ENCODE data around the gene LRP3. TPM values are rescaled to one million over a fixed set of nuclear protein-coding genes. Genes with fewer than 3 reads are reported as not detected.

Gene LRP3
- total and polyA plus RNA-seq, 2 of the 13 experiments (the other 11 are each of a cell fraction or from before 2014, with no cell fraction given) = 17.6 to 51.6 TPM

DNA sequence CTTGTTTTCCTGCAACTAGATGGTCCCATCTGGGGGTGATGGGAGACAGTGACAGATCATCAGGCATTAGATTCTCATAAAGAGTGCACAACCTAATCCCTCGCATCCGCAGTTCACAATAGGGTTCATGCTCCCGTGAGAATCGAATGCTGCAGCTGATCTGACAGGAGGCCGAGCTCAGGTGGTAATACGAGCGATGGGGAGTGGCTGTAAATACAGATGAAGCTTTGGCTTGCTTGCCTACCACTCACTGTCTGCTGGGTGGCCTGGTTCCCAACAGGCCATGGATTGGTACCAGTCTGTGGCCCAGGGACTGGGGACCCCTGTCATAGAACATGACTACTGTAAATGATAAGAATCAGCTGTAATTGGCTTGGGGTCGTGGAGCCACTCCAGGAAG, 34.2 kb upstream of the LRP3 start:
- H3K27ac ChIP-seq (ENCODE audit: extremely low read length, insufficient read depth, low read length) = no peak overlapping the region
- no peaks in the 10 kb centered on the region for H4K20me1 ChIP-seq (ENCODE audit: insufficient read depth, low read length)
- TF ChIP-seq ZNF775 (CRISPR knock-in tag; IDR thresholded peaks at IDR 0.05; ENCODE audit: borderline replicate concordance) (no peak), KLF9 (CRISPR knock-in tag; IDR thresholded peaks at IDR 0.05; ENCODE audit: low read depth) (no peak), STAT5B (CRISPR knock-in tag; IDR thresholded peaks at IDR 0.05) (no peak), HIVEP1 (CRISPR knock-in tag; IDR thresholded peaks at IDR 0.05) (no peak), ZIK1 (CRISPR knock-in tag; IDR thresholded peaks at IDR 0.05; ENCODE audit: borderline replicate concordance, low read depth) (no peak), ZNF446 (CRISPR knock-in tag; IDR thresholded peaks at IDR 0.05) (no peak), ZSCAN29 (CRISPR knock-in tag; conservative IDR thresholded peaks at IDR 0.05) (no peak), ZSCAN31 (CRISPR knock-in tag; IDR thresholded peaks at IDR 0.05; ENCODE audit: low read depth) (no peak), JUN (CRISPR knock-in tag; IDR thresholded peaks at IDR 0.05) (no peak)
- TF ChIP-seq, protein P1, sequence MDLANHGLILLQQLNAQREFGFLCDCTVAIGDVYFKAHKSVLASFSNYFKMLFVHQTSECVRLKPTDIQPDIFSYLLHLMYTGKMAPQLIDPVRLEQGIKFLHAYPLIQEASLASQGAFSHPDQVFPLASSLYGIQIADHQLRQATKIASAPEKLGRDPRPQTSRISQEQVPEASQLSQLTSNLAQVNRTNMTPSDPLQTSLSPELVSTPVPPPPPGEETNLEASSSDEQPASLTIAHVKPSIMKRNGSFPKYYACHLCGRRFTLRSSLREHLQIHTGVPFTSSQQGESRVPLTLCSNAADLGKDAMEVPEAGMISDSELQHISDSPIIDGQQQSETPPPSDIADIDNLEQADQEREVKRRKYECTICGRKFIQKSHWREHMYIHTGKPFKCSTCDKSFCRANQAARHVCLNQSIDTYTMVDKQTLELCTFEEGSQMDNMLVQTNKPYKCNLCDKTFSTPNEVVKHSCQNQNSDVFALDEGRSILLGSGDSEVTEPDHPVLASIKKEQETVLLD (CRISPR knock-in tag; IDR thresholded peaks at IDR 0.05; ENCODE audit: low read depth) = no peak
- TF ChIP-seq, protein P2, sequence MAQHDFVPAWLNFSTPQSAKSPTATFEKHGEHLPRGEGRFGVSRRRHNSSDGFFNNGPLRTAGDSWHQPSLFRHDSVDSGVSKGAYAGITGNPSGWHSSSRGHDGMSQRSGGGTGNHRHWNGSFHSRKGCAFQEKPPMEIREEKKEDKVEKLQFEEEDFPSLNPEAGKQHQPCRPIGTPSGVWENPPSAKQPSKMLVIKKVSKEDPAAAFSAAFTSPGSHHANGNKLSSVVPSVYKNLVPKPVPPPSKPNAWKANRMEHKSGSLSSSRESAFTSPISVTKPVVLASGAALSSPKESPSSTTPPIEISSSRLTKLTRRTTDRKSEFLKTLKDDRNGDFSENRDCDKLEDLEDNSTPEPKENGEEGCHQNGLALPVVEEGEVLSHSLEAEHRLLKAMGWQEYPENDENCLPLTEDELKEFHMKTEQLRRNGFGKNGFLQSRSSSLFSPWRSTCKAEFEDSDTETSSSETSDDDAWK (CRISPR knock-in tag; IDR thresholded peaks at IDR 0.05) = no peak
- TF ChIP-seq, protein P3, sequence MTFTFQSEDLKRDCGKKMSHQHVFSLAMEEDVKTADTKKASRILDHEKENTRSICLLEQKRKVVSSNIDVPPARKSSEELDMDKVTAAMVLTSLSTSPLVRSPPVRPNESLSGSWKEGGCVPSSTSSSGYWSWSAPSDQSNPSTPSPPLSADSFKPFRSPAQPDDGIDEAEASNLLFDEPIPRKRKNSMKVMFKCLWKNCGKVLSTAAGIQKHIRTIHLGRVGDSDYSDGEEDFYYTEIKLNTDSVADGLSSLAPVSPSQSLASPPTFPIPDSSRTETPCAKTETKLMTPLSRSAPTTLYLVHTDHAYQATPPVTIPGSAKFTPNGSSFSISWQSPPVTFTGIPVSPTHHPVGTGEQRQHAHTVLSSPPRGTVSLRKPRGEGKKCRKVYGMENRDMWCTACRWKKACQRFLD (CRISPR knock-in tag; IDR thresholded peaks at IDR 0.05; ENCODE audit: borderline replicate concordance) = no peak
- no peak overlapping the region; the same call in 1 of the 2 replicates for H3K4me2 ChIP-seq (ENCODE audit: low read depth, low read length)
- in situ Hi-C loops (cut with HindIII; ENCODE audit: extremely low pct_ligation_motif_present, low pct_unique_long_range_greater_than_20kb) (no loop called here), intact Hi-C loops (cut with micrococcal nuclease; ENCODE audit: unreplicated experiment) (no loop called here)
- H3K9me3 ChIP-seq (ENCODE audit: low read length) = no peaks in the 10 kb centered on the region
- DNase-seq (ENCODE audit: low spot score) (no peak), ATAC-seq (no peak), FAIRE-seq (no peak)
- no peak overlapping the region for H2AFZ ChIP-seq (ENCODE audit: low read length)
- ChIA-PET CTCF (ENCODE audit: low intra/inter-chr PET ratio, low total read pairs) (no interaction called here), POLR2A (interaction anchor here (1.2 to 5.1 kb wide), 2 partner anchors 17 to 143 kb away, joined by 3 to 46 read pairs; partner anchors contain the start of gene CEBPA)
- 49% methylated on average over 8 of the region's 8 CpGs for WGBS (ENCODE audit: low lambda C conversion rate)
- no peaks in the 10 kb centered on the region for H3K36me3 ChIP-seq (replicated peaks in 1 of 2; ENCODE audit: control insufficient read depth in 1 of 2, insufficient read depth in 2 of 2, low read length in 2 of 2)
- H3K9ac ChIP-seq (ENCODE audit: insufficient read depth, low read depth, low read length) = no peak overlapping the region
- H3K79me2 ChIP-seq (ENCODE audit: insufficient read depth, low read length) = no peaks in the 10 kb centered on the region
- no TSS peak for BruUV-seq (replicated peaks)
- H3K4me3 ChIP-seq (replicated peaks in 1 of 3; ENCODE audit: insufficient read depth in 1 of 3, low read depth in 2 of 3, low read length in 3 of 3) = no peak overlapping the region
- peaks cover 53% of the 10 kb centered on the region for H3K4me1 ChIP-seq (ENCODE audit: insufficient read depth, low read length)
- no peaks in the 10 kb centered on the region for H3K27me3 ChIP-seq (ENCODE audit: control insufficient read depth in 1 of 2, insufficient read depth in 2 of 2, low read length in 2 of 2)
